ENCODE results near the gene MEX3A. TPM values are rescaled to one million over a fixed set of nuclear protein-coding genes. Genes with fewer than 3 reads are reported as not detected.

MEX3A gene
- total RNA-seq, 1 donor from 2014 or later, result 63.9 TPM

GRCh38 chr1:156067262-156067661 lies 15.0 kb downstream of the MEX3A start:
- DNase-seq (ENCODE audit: low spot score), result no peak
- H3K9me3 Mint-ChIP-seq (ENCODE audit: unreplicated experiment), result no peaks in the 10 kb centered on the region
- H3K27me3 Mint-ChIP-seq (ENCODE audit: unreplicated experiment), result peaks cover 7% of the 10 kb centered on the region
- peaks cover 25% of the 10 kb centered on the region for H3K4me1 Mint-ChIP-seq (ENCODE audit: unreplicated experiment)
- H3K36me3 Mint-ChIP-seq (ENCODE audit: low read depth, unreplicated experiment), result peaks cover 9% of the 10 kb centered on the region
- H3K27ac Mint-ChIP-seq (ENCODE audit: unreplicated experiment), result peak overlapping the region; percentile 38
- TF ChIP-seq CTCF (IDR thresholded peaks at IDR 0.05; ENCODE audit: unreplicated experiment), result no peak
- peak overlapping the region; percentile 53 for H3K4me3 Mint-ChIP-seq (ENCODE audit: unreplicated experiment)

DNA sequence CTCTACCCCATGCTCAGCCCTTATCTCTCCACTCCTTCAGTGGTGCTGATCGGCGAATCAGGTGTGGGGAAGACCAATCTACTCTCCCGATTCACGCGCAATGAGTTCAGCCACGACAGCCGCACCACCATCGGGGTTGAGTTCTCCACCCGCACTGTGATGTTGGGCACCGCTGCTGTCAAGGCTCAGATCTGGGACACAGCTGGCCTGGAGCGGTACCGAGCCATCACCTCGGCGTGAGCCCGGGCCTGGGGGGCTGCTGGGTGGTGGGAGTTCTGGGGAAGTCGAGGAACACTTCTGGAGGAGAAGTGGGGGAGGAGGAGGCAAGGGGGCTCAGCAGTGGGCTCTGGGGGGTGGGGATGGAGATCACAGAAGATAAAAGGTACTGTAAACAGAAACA lies 16.4 kb downstream of the MEX3A start:
- Mint-ChIP-seq H3K4me1 (ENCODE audit: unreplicated experiment) (peaks cover 26% of the 10 kb centered on the region), H3K9me3 (ENCODE audit: unreplicated experiment) (no peaks in the 10 kb centered on the region), H3K4me3 (ENCODE audit: unreplicated experiment) (no peak overlapping the region), H3K27ac (ENCODE audit: unreplicated experiment) (no peak overlapping the region), H3K36me3 (ENCODE audit: low read depth, unreplicated experiment) (peaks cover 5% of the 10 kb centered on the region), H3K27me3 (ENCODE audit: unreplicated experiment) (peaks cover 8% of the 10 kb centered on the region)
- no peak for DNase-seq (ENCODE audit: low spot score)
- TF ChIP-seq CTCF (IDR thresholded peaks at IDR 0.05; ENCODE audit: unreplicated experiment), result no peak

GRCh38 chr1:156065212-156065611 lies 17.1 kb downstream of the MEX3A start:
- DNase-seq (ENCODE audit: low spot score), result no peak
- Mint-ChIP-seq H3K4me1 (ENCODE audit: unreplicated experiment) (peaks cover 22% of the 10 kb centered on the region), H3K27ac (ENCODE audit: unreplicated experiment) (no peak overlapping the region), H3K27me3 (ENCODE audit: unreplicated experiment) (peaks cover 6% of the 10 kb centered on the region), H3K4me3 (ENCODE audit: unreplicated experiment) (no peak overlapping the region), H3K9me3 (ENCODE audit: unreplicated experiment) (no peaks in the 10 kb centered on the region), H3K36me3 (ENCODE audit: low read depth, unreplicated experiment) (peaks cover 5% of the 10 kb centered on the region)
- TF ChIP-seq CTCF (IDR thresholded peaks at IDR 0.05; ENCODE audit: unreplicated experiment), result no peak

GRCh38 chr1:156064615-156065014 lies 17.6 kb downstream of the MEX3A start:
- Mint-ChIP-seq H3K36me3 (ENCODE audit: low read depth, unreplicated experiment) (peaks cover 5% of the 10 kb centered on the region), H3K27ac (ENCODE audit: unreplicated experiment) (no peak overlapping the region)

GRCh38 chr1:156063997-156064285 lies 18.3 kb downstream of the MEX3A start:
- Mint-ChIP-seq H3K27ac (ENCODE audit: unreplicated experiment) (no peak overlapping the region), H3K27me3 (ENCODE audit: unreplicated experiment) (peaks cover 3% of the 10 kb centered on the region), H3K9me3 (ENCODE audit: unreplicated experiment) (no peaks in the 10 kb centered on the region), H3K4me3 (ENCODE audit: unreplicated experiment) (no peak overlapping the region), H3K4me1 (ENCODE audit: unreplicated experiment) (peaks cover 15% of the 10 kb centered on the region), H3K36me3 (ENCODE audit: low read depth, unreplicated experiment) (peaks cover 7% of the 10 kb centered on the region)
- no peak for TF ChIP-seq CTCF (IDR thresholded peaks at IDR 0.05; ENCODE audit: unreplicated experiment)
- DNase-seq (ENCODE audit: low spot score), result no peak

More at GRCh38 chr1:156064615-156065014, 17.6 kb downstream of the MEX3A start:
- H3K27me3 Mint-ChIP-seq (ENCODE audit: unreplicated experiment), result peaks cover 6% of the 10 kb centered on the region
- no peak for DNase-seq (ENCODE audit: low spot score)
- H3K4me3 Mint-ChIP-seq (ENCODE audit: unreplicated experiment), result no peak overlapping the region
- no peak for TF ChIP-seq CTCF (IDR thresholded peaks at IDR 0.05; ENCODE audit: unreplicated experiment)
- H3K4me1 Mint-ChIP-seq (ENCODE audit: unreplicated experiment), result peaks cover 16% of the 10 kb centered on the region
- no peaks in the 10 kb centered on the region for H3K9me3 Mint-ChIP-seq (ENCODE audit: unreplicated experiment)

Data from endothelial cell (in vitro differentiated cells).